Mucosa of descending colon (tissue), 3 donors: Measurements from ENCODE around the gene THRA. TPM values are rescaled to one million over a fixed set of nuclear protein-coding genes. Genes with fewer than 3 reads are reported as not detected.

Experiments
- ATAC-seq: fragments of 200-7000 bp; cut with Tn5 transposase; one replicate; pipeline ENCODE4 v1.9.1; 2020; ENCODE audit warnings: mild to moderate bottlenecking, moderate library complexity
- DNase-seq, 3 donors: peaks; one replicate each; pipeline ENCODE4 v3.0.0-alpha.2; 2020
- H3K36me3 ChIP-seq: fragments of 200-600 bp; one replicate; pipeline ENCODE4 v1.8.0; 2021; ENCODE audit warnings: low read depth, mild to moderate bottlenecking
- H3K4me1 ChIP-seq: fragments of 200-600 bp; one replicate; pipeline ENCODE4 v1.8.0; 2021; ENCODE audit warnings: low read depth, mild to moderate bottlenecking
- H3K4me3 ChIP-seq: fragments of 200-600 bp; one replicate; pipeline ENCODE4 v1.8.0; 2021; ENCODE audit warnings: mild to moderate bottlenecking
- H3K9me3 ChIP-seq: fragments of 200-600 bp; one replicate; pipeline ENCODE4 v1.8.0; 2021; ENCODE audit warnings: mild to moderate bottlenecking
- intact Hi-C, 2 donors: fragments of 100-400 bp; cut with DNase I in 1 of 2; cut with micrococcal nuclease in 1 of 2; formaldehyde crosslinking; loops; one replicate each; pipeline versions ENCODE4 v1.11.0 to v1.11.1; 2022; cut with DNase I, micrococcal nuclease
- total RNA-seq, 3 donors: library from RNA; stranded (reverse); fragmentation: NEBNext Ultra II Directional in 2 of 3; extraction: Animal tissue kit (Norgen Biotek cat#: 25700) in 2 of 3; gene quantifications; one replicate each; pipeline versions ENCODE4 v1.2.1 to v1.2.4, GENCODE V29; 2021 to 2023
- TF ChIP-seq, protein P1 (sequence below): fragments of 200-600 bp; IDR thresholded peaks from one replicate; pipeline ENCODE4 v1.8.0; 2022; ENCODE audit warnings: antibody characterized with exemption, mild to moderate bottlenecking
- donor health status: DM: no; HTN: no; CAD: no; lungs with moderate emphysema.
- donor health status: DM: no; HTN: no; CAD: no.
- donor health status: DM: no; HTN: yes; CAD: no.

The THRA gene
- total RNA-seq, 3 donors from 2014 or later = 56.8 to 114 (median 60.0) TPM

DNA sequence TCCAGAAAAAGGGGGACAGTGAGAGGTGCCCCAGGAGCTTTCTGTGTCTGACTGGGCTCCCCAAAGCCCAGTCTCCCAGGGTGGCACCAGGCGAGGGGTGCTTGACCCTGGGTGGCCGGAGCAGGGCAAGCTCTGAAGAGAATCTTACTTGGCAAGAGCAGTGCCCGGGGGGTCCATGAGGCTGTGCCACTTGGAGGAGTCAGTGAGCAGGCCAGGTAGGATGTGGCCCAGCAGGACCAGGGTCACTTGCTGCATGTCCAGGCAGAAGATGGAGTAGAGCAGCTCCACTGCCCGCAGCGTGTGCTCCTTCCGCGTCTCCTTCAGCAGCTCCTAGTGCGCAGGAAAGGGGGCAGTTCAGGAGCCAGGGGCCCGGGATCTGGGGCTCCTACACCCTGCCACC is 40.3 kb upstream of the THRA start:
- DNase-seq (peak in 1 of 3 donors; percentile 27), ATAC-seq (no peak)
- intact Hi-C loops = no loop called here
- H3K9me3 ChIP-seq = no peaks in the 10 kb centered on the region
- no peaks in the 10 kb centered on the region for H3K36me3 ChIP-seq
- TF ChIP-seq, protein P1, sequence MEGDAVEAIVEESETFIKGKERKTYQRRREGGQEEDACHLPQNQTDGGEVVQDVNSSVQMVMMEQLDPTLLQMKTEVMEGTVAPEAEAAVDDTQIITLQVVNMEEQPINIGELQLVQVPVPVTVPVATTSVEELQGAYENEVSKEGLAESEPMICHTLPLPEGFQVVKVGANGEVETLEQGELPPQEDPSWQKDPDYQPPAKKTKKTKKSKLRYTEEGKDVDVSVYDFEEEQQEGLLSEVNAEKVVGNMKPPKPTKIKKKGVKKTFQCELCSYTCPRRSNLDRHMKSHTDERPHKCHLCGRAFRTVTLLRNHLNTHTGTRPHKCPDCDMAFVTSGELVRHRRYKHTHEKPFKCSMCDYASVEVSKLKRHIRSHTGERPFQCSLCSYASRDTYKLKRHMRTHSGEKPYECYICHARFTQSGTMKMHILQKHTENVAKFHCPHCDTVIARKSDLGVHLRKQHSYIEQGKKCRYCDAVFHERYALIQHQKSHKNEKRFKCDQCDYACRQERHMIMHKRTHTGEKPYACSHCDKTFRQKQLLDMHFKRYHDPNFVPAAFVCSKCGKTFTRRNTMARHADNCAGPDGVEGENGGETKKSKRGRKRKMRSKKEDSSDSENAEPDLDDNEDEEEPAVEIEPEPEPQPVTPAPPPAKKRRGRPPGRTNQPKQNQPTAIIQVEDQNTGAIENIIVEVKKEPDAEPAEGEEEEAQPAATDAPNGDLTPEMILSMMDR = no peak
- H3K4me1 ChIP-seq = peaks cover 51% of the 10 kb centered on the region
- no peak overlapping the region for H3K4me3 ChIP-seq

DNA sequence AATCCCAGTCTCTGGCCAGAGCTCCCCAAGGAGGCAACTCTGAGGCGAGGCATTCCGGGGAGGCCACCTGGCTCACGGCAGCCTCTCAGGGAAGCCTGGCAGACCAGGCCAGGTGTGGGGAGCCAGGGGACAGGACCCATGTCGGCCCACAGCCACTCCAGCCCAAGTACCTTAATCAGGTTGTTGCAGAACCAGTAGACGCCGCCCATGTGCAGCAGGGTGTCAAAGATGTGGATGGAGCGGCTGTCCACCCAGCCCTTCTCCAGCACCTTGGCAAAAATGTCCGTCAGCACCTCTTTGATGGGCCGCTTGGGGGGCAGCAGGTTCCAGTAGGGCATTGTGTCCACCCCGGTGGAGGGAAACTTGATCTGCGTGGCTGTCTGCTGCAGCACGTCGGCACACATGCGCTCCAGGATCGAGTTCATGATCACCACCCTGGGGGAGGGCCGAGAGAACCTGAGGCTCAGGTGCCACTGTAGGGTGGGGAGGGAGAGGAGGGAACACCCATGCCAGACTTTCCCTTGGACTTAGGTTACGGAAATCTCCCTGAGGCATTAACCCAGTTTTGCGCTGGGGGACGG is 39.7 kb upstream of the THRA start:
- H3K4me3 ChIP-seq = no peak overlapping the region
- no peaks in the 10 kb centered on the region for H3K9me3 ChIP-seq
- ATAC-seq (peak; percentile 80), DNase-seq (peak; percentile 73 to 82 (median 74))
- TF ChIP-seq, protein P1 = no peak
- peaks cover 48% of the 10 kb centered on the region for H3K4me1 ChIP-seq
- H3K36me3 ChIP-seq = no peaks in the 10 kb centered on the region
- intact Hi-C loops = no loop called here

- Histone ChIP-seq H3K4me1 (peaks cover 43% of the 10 kb centered on the region), H3K36me3 (no peaks in the 10 kb centered on the region), H3K4me3 (no peak overlapping the region), H3K9me3 (no peaks in the 10 kb centered on the region)
- peak; percentile 84 for ATAC-seq
- peak; percentile 85 to 89 (median 88) for DNase-seq
- intact Hi-C loops = no loop called here
- TF ChIP-seq, protein P1 = no peak
Observed at GRCh38 chr17:40023590-40024292, 39.0 kb upstream of the THRA start.

- intact Hi-C loops = no loop called here
- Histone ChIP-seq H3K36me3 (peaks cover 3% of the 10 kb centered on the region), H3K4me1 (peaks cover 43% of the 10 kb centered on the region), H3K9me3 (no peaks in the 10 kb centered on the region), H3K4me3 (no peak overlapping the region)
- DNase-seq (no peak), ATAC-seq (peak; percentile 2)
- TF ChIP-seq, protein P1 = no peak
Observed at GRCh38 chr17:40024901-40025300, 37.9 kb upstream of the THRA start.

DNA sequence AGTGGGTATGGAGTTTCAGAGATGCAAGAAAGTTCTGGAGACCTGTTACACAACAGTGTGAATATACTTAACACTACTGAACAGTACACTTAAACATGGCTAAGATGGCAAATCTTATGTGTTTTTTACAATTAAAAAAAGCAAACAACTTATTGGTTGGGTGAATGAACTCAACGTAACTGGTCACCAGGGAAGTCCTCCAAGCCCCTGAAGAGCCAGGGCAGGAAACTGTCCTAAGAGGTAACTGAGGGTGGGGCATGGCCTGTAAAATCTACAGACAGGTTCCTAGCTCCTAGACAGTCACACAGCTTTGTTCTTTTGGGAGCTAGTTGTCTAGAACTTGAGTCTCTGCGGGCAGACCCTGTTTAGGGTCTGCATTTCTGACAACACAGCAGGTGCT is 37.2 kb upstream of the THRA start:
- Histone ChIP-seq H3K9me3 (no peaks in the 10 kb centered on the region), H3K4me1 (peaks cover 43% of the 10 kb centered on the region), H3K4me3 (no peak overlapping the region), H3K36me3 (peaks cover 3% of the 10 kb centered on the region)
- ATAC-seq = no peak
- DNase-seq = no peak
- TF ChIP-seq, protein P1 = no peak
- intact Hi-C loops = no loop called here
